Lung microvascular endothelial cell (primary cell): Measurements from ENCODE around the gene MGST1. TPM values are rescaled to one million over a fixed set of nuclear protein-coding genes. Genes with fewer than 3 reads are reported as not detected.
"Not testable (repeated sequence)": the region's sequence is repeated elsewhere in the genome, so short reads cannot be mapped to it uniquely, and the experiment has no call there.

Source experiments
- DNase-seq, 2 donors: peaks; one replicate each; pipeline versions ENCODE4 v3.0.0 to v3.0.0-alpha.2; 2010; ENCODE audit warnings: low read depth in 2 of 2
- total RNA-seq: library from RNA; depleted of rRNA; stranded (reverse); fragments of >200 nt; gene quantifications from 2 replicates; pipeline ENCODE4 v1.2.1, GENCODE V29; 2014

MGST1 gene
- total RNA-seq, 1 donor from 2014 or later: 10.5 TPM

DNA sequence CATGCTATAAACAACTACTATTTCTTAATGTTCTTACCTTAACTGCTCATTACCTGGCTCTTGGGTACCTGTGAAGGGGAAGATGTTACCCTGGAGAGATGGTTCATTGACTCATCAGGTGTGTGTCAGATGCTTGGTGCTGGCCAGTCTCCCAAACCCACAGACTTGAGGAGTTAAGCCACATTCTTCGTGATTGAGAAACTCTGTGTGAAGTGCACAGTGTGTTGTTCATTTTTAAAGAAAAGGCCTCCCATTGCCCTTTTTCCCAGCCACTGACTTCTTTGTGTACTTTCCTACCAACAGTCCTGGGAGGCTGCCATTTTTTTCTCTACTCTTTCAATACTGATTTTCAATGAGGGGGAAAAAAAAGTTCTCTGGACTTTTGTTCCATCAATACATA is 3.2 kb downstream of the MGST1 start:
- DNase-seq: peak in 1 of 2 donors; percentile 3

- no peak for DNase-seq
These were observed 5.0 kb downstream of the MGST1 start for GRCh38 chr12:16352481-16352880.

- no peak for DNase-seq
These were observed 11.4 kb downstream of the MGST1 start for GRCh38 chr12:16358878-16359277.

GRCh38 chr12:16359512-16360491 is 12.4 kb downstream of the MGST1 start:
- DNase-seq: peak; percentile 62 to 65

DNA sequence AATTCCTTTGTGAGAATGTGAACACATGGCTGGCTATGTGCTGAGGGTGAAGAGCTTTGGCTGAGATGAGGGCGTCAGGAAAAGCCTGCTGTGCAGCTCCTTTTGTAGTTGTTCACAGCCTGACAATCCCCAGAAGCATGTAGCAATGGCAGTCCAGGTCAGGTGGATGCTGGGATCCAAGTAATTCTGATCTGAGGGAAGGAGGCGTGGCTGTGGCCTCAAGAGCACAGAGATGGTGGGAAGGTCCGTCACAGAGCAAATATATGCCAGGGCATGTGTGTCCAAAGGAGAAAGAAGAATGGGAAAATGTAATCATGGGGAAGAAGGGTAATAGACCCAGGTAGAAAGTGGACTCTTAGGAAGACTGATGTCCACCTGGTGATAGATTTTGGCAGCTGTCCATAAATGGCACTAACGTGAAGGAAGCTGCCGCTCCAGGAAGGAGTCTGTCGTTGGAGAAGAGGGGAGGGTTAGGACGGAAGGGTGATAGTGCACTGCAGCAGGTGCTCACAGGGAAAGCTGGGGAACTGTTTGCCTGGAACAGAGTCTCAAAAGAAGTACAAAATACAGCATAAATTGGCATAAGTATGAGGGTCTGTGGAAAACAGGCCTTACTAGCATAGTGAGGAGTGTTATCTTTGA is 13.8 kb downstream of the MGST1 start:
- no peak for DNase-seq

GRCh38 chr12:16362550-16362949 is 15.1 kb downstream of the MGST1 start:
- DNase-seq: no peak

- no peak for DNase-seq
These were observed 21.7 kb downstream of the MGST1 start for GRCh38 chr12:16369156-16369555.

DNA sequence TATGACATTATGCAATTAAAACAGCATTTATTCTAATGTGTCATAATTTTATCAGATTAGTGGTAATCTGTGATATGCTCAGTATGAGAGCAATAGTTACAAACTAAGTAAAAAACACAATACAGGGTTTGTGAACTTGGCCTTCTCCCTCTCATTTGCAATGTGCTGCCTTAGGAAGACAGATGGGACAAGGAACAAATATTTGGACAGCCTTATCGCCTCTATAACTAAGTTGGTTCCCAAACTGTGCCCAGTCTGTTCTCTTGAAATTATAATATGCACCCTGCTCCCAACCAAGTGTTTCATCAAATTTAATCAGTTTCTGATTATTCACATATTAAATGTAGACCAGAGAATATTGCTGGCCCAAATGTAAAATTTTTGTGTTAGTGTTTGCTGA is 22.7 kb downstream of the MGST1 start:
- no peak for DNase-seq

DNA sequence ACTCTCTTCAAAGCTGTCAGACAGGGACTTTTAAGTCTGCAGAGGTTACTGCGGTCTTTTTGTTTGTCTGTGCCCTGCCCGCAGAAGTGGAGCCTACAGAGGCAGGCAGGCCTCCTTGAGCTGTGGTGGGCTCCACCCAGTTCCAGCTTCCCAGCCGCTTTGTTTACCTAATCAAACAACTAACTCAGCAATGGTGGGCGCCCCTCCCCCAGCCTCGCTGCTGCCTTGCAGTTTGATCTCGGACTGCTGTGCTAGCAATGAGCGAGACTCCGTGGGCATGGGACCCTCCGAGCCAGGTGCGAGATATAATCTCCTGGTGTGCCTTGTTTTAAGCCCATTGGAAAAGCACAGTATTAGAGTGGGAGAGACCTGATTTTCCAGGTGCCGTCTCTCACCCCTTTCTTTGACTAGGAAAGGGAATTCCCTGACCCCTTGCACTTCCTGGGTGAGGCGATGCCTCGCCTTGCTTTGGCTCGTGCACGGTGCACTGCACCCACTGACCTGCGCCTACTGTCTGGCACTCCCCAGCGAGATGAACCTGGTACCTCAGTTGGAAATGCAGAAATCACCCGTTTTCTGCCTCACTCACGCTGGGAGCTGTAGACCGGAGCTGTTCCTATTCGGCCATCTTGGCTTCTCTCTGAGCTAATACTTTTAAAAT is 35.3 kb downstream of the MGST1 start:
- not testable (repeated sequence) for DNase-seq

DNA sequence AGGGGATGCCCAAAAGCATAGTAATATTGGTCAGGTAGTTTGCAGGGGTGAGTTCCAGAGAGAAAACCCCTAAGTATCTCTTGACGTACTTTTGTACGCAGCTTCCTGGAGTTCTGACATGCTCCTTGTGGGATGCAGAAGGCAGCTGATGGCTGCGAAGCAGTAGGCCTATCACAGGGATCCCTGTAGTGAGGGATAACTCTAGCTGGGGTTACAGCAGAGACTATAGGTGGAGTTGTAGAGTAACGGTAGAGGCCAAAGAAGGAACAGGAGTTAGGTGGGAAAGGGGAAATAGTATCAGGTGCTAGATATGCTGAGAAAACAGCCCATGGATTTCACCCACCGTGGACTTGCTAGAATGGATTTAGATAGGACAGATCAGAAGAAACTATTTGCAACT is 37.3 kb downstream of the MGST1 start:
- no peak for DNase-seq

- peak; percentile 15 to 56 for DNase-seq
These were observed 38.6 kb downstream of the MGST1 start for GRCh38 chr12:16385782-16386646.

DNA sequence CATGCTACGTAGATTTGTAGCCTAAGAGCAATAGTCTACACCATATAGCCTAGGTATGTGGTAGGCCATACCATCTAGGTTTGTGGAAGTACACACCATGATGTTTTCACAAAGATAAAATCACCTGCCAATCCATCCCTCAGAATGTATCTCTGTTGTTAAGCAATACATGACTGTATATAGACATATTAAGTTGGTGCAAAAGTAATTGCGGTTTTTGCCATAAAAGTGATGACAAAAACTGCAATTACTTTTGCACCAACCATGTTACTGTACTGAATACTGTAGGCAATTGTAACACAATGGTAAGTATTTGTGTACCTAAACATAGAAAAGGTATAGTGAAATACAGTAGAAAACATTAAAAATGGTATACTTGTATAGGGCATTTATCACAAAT is 40.5 kb downstream of the MGST1 start:
- no peak for DNase-seq

GRCh38 chr12:16389594-16389993 is 42.1 kb downstream of the MGST1 start:
- no peak for DNase-seq

DNA sequence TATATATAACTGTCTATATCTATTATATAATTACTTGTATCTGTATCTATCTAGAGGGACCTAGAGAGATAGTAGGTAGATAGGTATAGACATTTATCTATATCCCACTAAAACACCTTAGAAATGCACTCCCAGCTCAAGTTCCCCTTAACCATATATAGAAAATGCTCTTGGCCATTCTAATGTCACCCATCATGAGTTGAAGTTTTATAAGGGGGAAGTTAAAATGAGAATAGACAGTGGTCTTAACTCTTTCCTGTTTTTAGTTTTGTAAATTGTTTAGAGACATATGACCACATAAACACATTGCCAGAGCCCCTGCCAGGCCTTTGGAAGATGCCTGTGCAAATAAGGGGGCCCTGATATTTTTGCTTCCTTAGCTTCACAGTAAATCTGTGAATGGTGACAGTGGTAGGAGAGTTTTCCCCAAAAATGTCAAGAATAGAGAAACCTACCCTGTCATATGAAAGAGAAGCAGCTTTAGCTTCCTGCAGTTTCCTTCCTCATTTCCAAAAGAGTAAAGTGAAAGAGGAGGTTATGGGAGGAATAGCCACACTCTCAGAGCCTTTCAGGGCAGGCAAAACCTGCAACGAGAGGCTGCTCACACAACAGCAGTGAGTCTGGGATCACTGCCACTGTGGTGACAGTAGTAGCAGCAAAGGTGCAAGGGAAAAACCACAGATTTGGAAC is 45.5 kb downstream of the MGST1 start:
- no peak for DNase-seq

- DNase-seq: no peak
These were observed 51.7 kb downstream of the MGST1 start for GRCh38 chr12:16399101-16399500.

DNA sequence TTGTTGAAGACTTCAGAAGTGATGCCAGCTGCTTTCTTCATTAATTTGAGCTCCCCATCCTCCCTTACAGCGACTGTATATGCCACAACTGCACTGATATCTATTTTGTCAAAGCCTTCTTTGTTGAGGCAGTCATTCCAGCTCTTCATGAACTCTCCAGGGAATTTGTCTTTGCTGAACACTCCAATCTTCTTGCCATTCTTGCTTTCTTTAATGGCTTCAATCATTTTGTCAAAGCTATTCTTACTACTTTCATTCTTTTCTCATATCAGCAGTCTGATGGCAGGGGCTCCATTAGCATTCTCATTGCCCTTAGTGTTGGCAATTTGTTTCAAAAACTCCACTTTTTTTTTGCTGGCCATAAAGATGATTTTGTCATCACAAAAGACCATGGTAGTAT is 54.4 kb downstream of the MGST1 start:
- not testable (repeated sequence) for DNase-seq

GRCh38 chr12:16407346-16407745 is 59.9 kb downstream of the MGST1 start:
- no peak for DNase-seq
